AG08395 (cell line): ENCODE measurements around the gene KCNH4.

Experiments used
- DNase-seq: peaks from one replicate; pipeline ENCODE4 v3.0.0; 2012; ENCODE audit warnings: mixed read lengths, low spot score

The KCNH4 gene

DNA sequence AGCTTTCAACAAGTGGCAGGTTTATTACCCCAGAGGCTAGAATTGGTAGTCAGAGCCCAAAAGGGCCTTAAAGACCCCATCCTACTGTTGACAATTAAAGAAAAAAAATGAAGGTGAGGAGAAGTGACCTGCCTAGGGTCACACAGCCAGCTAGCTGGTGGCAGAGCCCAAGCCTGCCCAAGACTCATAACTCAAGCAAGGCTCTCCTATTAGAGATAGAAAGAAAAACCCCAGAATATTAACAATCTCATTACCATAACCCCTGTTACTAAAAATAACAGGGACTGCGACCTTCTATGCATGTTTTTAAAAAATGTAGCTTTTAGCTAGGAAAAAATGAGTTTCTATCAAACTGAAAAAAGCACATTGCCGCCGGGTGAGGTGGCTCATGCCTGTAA, 44.3 kb downstream of the KCNH4 start:
- DNase-seq = no peak

DNA sequence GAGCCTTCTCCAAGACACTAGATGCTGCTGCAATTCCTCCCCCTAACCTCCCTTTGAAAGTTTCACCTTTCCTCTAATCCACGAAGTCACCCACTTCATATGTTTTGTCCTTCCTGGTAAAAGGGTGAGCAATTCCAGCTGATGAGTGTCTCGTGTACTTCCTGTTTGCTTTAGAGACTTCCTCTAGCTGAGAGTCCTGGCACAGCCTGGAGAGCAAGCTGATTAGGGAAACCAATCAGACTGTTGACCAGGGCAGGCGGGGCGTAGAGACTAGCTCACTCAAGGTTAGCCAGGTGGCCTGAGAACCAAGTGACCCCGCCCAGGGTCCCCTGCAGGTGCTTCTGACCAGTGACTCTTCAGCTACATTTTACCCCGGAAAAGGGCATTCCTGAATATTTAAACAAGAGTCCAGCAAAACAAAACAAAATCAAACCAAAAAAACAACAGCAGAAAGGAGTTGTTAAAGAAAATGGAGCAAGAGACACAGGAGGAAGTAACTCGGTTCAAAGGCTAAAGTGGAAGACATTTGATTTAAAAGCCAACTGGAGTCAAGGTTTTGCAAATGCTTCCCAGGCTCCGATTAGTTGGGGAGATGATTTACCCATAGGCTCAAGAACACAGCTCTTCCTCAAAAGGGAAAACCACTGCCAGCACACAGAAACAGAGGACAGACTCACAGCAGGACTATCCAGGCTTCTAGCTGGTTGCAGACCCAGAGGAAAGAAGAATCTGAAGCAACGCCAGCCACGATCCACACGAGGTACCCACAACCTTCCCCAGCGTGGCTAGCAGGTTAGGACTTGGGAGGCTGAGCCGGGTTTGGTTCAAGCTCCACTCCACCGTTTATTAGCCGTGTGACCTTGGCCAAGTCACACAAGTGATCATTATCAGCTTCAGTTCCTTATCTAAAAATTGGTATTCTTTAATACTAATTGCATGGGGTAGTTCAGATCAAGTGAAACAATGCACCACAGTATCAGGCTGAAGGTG, 45.0 kb downstream of the KCNH4 start:
- peak; percentile 48 for DNase-seq

DNA sequence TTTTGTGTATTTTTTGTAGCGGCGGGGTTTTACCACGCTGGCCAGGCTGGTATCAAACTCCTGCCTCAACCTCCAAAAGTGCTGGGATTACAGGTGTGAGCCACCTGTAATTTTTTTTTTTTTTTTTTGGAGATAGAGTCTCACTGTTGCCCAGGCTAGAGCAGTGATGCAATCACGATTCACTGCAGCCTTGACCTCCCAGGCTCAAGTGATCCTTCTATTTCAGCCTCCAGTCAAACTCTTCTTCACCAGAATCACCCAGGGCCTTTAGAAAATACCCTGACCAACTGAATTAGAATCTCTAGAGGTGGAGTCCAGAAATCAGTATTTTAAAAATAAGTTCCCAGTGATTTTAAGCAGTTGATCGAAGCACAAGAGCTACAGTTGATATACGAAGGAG, 45.8 kb downstream of the KCNH4 start:
- DNase-seq = no peak

DNA sequence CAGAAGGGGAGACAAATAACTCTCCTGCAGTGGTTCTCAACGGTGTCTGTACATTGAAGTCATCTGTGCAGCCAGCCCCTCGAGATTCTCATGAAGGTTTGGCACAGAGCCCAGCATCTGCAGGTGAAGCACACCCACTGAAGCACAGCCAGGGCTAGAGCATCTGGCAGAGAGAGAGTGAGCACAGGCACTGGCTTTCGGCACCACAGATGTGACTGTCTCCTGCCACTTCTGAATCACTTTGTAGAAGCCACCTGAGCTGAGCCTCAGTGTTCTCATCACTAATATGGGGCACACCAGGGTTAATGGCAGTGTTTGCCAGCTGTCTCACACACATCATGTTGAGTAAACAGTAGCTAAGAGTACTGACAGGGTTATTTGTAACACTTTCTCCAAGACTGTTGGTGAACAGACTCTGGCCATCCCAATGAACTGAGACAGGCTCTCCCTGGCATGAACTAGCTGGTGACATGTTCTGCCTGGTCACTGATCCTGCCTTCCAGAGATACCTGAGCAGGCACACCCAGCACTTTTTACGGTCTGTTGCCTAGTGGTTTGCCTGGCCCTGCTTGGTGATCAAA, 47.4 kb downstream of the KCNH4 start:
- DNase-seq = no peak

DNA sequence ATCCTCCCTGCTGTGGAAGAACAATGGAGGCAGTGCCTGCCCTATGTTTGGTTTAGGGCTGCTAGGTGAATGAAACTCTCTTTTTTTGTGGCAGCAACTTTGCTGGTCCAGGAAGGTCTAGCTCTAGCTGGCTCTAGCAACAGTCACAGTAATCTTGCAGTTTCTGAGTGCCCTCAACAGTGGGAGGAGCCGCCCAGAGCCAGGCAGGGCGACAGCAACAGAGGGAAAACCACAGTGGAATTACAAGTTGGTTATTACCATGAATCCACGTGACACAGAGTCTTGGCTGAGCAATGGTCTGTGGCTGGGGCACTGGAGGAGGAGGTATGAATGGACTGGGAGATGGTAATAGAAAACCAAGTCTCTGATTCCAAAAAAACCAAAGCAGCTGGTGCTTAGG, 48.0 kb downstream of the KCNH4 start:
- peak; percentile 97 for DNase-seq

DNA sequence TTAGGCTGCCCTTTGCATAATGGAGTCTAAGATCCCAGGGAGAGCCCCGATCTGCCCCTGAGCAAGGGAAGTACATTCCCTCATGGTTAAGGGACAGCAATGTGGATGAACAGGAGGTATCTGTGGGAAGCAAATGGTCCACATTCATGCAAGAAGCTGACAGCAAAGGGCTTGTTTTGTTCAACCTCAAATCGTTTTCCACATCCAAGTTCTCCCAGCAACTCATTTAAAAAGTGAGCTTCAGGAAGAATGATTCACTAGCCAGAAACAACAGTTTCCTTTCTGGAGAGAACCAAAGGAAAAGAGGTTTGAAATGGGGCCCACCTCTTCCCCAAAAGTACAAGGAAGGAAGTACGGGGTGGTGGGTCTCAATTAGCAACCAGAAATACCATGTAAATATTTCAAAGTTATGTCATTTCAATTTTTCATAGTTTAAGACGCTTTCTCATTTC, 48.9 kb downstream of the KCNH4 start:
- DNase-seq = no peak

DNA sequence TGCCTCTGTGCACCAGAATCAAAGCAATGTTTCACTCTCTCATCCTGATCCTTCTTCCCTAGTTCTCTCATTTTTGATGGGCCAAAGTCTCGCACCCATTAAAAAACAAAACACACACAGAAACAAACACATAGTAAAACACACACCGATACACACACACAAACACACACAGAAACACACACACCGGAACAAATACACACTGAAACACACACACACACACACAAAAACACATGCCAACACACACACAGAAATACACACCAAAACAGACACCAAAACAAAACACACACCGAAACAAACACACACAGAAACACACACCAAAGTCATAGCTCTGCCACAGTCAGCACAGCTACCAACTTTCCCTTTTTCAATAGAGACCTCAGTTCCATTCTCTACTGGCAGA, 49.7 kb downstream of the KCNH4 start:
- no peak for DNase-seq

DNA sequence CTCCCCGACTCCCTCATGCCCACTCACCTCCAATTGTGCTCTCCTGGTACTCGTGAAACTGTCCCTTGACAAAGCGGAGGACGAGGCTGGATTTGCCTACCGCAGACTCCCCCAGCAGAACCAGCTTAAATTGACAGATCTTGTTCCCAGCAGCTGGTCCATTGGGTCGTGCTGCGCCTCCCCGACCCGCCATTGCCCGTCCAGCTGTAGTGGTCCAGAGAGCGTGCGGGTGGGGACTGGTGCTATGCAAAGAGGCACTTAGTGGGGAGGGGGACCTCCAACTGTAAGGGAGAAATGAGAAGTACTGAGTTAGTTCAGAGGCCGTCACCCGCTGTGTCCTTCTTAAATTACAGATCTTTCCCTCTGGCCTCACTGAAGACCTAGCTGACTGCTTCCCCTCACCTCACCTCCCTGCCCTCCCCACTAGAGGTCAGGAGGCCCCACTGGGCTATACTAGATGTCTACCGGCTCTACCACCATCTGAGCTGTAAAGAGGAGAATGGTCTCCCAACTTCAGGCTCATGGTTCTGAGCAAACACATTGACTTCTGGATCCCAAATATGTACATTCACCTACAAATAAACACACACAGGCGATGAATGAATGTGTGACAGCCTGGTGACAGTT, 50.5 kb downstream of the KCNH4 start:
- DNase-seq = no peak

DNA sequence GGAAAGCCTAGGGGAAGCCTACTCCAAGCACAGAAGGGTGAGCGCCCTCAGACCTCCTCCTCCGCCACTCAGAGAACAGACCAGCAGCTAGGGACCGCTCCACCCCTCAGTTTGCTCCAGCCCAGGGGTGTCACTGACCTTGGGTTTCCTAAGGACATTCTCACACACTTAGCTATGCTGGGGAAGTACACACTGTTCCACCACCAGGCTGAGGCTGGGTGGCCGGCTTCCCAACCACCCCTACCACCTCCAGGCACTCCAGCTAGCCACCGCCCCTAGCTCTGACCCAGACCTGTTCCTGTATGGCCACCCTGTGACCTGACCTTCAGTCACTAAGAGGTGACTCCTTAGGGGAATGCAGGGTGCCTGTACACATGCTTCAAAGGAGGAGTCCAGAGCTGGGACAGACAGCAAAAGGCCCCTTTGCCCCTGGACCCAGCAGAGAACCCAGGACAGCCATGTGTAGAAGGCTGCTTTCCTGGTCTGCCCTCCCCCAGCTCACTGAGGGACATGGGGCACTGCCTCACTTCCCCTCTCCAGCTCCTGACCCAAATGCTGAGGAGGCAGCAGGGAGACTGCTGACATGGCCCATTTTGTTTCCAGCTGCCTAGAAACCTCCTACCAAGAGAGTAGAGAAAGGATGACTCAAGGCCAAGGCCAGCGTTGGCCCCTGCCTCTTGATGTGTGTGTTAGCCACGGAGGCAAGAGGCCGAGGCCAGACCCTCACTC, 51.7 kb downstream of the KCNH4 start:
- DNase-seq = no peak

DNA sequence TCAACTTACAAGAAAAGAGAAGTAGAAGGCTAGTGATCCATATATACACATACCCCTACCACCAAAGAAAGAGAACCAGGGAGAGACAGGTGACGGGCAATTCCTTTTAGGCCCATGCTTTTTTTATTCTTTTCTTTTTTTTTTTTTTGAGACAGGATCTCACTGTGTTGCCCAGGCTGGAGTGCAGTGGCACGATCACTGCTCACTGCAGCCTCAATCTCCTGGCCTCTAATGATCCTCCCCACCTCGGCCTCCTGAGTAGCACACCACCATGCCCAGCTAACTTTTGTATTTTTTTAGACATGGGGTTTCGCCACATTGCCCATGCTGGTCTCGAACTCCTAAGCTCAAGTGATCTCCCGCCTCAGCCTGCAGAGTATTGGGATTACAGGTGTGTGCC, 53.5 kb downstream of the KCNH4 start:
- DNase-seq = no peak

DNA sequence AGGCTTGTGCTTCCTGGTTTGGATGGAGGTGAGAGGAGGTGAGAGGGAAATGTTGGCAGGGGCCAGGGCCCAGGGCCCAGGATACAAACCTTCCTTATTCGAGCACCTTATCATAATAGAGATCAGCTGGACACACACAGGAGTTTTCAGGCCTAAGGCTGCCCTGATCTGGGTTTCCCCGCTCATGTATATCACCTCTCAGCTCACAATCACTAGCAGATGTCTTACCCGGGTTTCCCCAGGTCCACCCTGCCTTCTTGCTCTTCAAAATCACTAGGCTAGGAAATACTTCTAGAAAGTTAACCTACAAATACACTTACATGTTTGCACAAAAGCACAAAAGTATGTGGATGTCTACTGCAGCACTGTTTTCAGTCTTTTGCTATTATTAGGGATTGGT, 54.1 kb downstream of the KCNH4 start:
- no peak for DNase-seq

DNA sequence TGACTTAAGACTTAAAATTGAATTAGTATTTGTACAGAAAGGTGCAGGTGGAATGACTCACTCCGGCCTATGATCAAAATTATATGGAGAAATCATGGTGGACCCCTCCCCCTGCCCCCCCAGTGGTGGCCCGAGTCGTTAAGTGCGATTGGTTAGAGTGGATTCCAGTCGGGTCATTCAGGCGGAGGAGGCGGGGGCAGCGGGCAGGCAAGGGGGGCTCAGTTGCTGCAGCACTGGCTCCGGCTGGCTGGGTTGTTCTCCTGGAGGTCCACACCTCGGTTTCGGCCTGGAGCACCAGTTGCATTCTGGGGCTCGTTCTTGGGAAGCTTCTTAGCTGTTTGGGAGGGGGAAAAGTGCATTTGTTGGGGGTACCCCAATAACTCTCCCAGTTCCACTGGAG, 55.4 kb downstream of the KCNH4 start:
- DNase-seq = no peak

DNA sequence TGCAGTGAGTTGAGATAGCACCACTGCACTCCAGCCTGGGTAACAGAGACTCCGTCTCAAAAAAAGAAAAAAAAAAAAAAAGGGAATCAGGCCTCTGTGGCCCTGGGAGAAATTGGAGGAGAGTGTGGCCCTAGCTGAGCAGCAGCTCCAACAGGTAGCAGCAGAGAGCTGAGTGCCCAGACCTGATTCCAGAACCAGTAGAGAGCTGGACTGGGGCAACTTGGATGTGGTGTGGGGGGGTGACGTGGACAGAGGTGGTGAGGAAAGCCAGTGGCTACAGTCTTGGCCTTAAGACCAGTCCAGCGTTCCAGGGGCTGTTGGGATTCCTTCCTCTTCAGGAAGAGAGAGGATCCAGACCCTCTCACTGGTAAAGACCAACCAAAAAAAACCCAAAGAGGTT, 56.7 kb downstream of the KCNH4 start:
- no peak for DNase-seq

DNA sequence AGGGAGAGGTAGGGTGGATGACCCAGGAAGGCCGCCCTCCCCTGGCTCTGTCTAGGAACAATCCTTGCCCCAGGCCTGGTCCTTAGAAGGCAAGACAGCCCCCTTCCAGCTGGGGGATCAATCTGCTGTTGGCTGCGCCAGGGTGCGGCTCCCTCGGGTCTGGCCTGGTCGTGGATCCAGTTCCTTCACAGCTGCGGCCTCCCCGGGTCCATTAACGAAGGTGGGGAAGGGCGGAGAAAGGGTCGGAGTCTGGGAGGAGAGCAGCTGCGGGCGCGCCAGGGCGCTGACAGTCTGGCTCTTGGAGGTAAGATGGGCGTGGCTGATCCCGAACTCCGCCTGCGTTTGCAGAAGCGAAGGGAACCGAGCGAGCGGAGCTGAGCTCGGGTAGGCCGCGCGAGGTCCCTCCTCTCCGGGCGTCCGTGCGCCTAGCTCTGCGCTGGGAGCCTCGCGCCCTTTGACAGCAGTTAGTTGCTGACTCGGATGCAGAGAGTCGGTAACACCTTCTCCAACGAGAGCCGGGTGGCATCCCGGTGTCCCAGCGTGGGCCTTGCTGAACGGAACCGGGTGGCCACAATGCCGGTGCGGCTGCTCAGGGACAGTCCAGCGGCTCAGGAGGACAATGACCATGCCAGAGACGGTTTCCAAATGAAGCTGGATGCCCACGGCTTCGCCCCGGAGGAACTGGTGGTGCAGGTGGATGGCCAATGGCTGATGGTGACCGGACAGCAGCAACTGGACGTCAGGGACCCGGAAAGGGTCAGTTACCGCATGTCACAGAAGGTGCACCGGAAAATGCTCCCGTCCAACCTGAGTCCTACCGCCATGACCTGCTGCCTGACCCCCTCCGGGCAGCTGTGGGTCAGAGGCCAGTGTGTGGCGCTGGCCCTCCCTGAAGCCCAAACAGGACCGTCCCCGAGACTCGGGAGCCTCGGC, 58.3 kb downstream of the KCNH4 start, which contains the start of gene HSPB9:
TSS of gene HSPB9 (plus strand) at position 434 of the 933 bp plus-strand sequence. CDS start at position 481, 47 bp downstream.
- DNase-seq = no peak

DNA sequence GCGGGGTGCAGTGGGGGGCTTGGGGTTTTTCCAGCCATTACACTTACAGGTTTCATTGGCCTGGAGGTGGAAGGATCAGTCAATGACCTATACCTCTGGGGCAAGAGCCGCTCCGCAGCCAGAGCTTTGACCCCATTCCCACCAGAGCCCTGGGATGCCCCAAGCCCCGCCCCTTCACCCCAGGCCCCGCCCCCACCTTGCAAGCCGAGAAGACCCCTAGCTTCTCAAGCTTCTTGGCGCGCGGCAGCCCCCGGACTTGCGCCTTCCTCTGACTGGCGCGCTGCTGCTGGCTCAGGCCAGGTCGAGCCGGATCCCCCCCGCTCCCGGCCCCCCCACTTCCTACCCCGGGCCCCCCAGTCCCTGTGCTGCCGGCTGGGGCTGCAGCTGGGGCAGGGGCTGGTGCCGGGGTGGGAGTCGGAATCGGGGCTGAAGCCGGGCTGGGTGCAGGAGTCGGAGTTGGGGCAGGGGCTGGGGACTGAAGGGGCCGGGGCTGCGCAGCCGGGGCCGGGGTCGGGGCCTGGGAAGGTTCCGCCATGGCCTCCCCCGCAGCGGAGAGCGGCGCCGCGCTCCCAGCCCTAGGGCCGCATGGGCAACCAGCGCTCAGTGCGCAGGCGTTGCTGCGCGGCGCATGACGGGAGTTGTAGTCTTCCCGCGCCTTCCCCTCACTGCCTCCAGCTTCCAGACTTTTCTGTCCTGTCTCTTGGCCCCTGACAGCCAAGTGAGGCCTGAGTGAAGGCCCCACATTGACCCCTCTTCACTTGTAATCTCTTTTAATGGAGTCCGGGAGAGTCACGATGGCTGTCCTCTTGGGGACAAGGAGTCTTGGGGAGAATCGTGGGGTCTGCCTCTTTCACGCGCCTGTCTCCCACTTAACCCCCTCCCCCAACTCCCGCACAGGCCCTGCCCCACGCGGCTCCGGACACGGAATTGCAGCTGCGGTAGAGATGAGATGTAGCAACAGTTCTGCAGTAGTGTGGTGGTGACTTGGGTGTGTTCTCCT, 59.9 kb downstream of the KCNH4 start, which contains the start of gene KAT2A:
TSS of gene KAT2A (minus strand) at position 598 of the 1,000 bp plus-strand sequence. CDS start at position 535, 63 bp downstream.
- DNase-seq = peak; percentile 97

DNA sequence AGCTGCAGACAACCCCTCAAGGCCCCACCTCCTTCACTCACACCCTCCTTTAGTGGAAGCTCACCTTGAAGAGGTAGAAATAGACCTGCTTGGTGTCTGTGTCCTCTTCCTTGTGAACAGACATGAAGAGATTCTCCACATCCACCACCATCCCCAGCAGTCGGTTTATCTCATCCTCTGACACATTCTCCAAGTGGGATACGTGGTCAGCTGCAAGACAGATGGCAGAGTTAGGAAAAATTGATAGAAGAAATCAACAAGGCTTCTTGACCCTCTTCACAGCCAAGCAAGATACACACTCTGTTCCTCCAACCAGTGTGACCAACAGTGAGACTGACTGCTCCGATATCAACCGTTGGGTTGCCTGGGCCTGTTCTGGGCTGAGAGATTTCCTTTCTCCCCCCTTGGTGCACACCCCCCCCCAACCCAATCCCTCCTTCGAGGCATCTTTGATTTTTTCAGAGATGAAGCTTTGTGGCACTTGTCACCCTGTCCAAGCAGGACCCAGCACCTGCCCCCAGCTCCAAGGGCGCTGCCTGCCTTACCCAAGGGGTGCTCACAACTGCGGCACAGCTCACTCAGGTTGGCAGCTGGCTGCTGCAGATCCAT, 60.7 kb downstream of the KCNH4 start:
- no peak for DNase-seq

DNA sequence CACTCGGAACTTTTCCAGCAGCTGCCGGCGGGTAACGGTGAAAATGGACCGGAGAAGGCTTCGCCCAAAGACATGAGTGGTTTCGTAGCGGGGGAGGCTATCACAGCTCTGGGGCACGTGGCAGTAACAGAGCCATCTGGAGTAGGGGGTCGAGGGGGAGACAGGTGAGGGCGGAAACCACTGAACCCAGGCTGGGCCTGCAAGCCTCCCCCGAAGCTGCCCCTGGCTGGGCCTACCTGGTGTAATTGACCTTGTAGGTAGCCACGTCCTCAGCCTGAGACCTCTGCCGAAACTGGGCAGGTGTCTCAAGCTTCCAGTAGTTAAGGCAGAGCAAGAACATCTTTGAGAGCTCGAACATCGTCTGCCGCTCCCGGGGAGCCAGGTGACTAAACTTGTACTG, 61.6 kb downstream of the KCNH4 start:
- no peak for DNase-seq

DNA sequence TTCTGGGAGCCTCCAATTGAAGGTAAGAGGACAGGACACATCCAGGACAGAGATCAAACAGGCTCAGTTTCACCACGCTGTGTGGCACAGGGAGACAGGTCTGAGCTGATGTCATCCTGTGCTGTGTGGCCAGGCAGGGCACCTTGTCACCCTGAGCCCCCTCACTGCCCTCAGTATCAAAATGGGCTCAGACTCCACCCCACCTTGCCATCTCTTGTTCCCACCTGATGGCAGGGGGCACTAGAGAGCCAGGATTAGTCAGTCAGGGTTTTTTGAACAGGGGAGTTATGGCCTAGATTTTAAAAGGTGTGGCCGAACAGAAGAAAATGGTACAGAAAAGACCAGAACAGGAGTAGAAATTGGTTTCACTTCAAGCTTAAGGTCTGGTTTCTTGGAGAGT, 62.4 kb downstream of the KCNH4 start:
- DNase-seq = no peak

DNA sequence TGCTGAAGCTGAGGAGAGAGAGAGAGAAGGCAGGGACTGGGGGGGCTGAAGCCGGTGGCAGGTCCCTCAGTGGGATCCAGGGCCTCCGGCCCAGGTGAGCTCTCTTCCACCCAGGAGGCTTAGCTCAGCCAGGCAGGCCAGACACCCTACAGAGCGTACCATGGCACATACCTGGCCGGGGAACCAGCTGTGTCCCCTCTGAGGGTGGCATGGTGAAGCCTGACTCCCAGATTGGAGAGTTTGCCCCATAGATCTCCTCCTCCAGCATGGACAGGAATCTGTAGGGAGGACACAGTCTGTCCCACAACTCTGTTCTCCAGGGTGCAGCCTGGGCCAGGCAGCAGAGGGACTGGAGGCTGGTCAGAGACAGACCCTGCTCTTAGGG, 62.8 kb downstream of the KCNH4 start:
- no peak for DNase-seq
